K562 (cell line): ENCODE data around the gene ENTREP3. TPM values are rescaled to one million over a fixed set of nuclear protein-coding genes. Genes with fewer than 3 reads are reported as not detected.
A peak's percentile ranks its signal among the peaks of the same experiment; 100 is the strongest.

ENCODE experiments used
- HDGF ChIP-seq: fragments of 450-650 bp; IDR thresholded peaks from 2 replicates; pipeline ENCODE4 v1.6.1; 2016
- MAZ ChIP-seq, 2 experiments: fragments of 450-650 bp in 1 of 2; sonication (generic) in 1 of 2; formaldehyde crosslinking; IDR thresholded peaks in 1 of 2; conservative IDR thresholded peaks in 1 of 2; 2 replicates each; pipeline versions ENCODE4 v1.4.0 to v1.5.0; 2020; ENCODE audit warnings: mild to moderate bottlenecking in 1 of 2, missing genetic modification reagents in 1 of 2
- MTA1 ChIP-seq: fragments of 450-650 bp; IDR thresholded peaks from 2 replicates; pipeline ENCODE4 v1.6.1; 2017; ENCODE audit warnings: borderline replicate concordance
- MTF1 ChIP-seq: fragments of 250-450 bp; sonication (Bioruptor Pico); IDR thresholded peaks from 2 replicates; pipeline ENCODE4 v1.9.0; 2021; ENCODE audit warnings: moderate library complexity, mild to moderate bottlenecking, inconsistent platforms, borderline replicate concordance
- NFATC3 ChIP-seq: fragments of 450-650 bp; IDR thresholded peaks from 2 replicates; pipeline ENCODE4 v1.6.1; 2017; ENCODE audit warnings: mild to moderate bottlenecking
- PKNOX1 ChIP-seq: fragments of 450-650 bp; IDR thresholded peaks from 2 replicates; pipeline ENCODE4 v1.6.1; 2016
- PML ChIP-seq: IDR thresholded peaks from 2 replicates; pipeline ENCODE4 v1.6.1; 2012; ENCODE audit warnings: low read length, inconsistent platforms
- RBM39 ChIP-seq: fragments of 200-400 bp; formaldehyde crosslinking; optimal IDR thresholded peaks from 2 replicates; pipeline ENCODE3; 2018; ENCODE audit warnings: low read depth, low read length
- SIN3A ChIP-seq, 2 experiments: fragments of 150-350 bp in 1 of 2; IDR thresholded peaks; 2 replicates each; pipeline ENCODE4 v1.6.1; 2011 to 2016; ENCODE audit warnings: borderline replicate concordance in 2 of 2, low read depth in 2 of 2, low read length in 2 of 2, mild to moderate bottlenecking in 2 of 2, moderate library complexity in 2 of 2; ENCODE audit not compliant: control insufficient read depth in 1 of 2
- SMARCE1 ChIP-seq: fragments of 450-650 bp; IDR thresholded peaks from 2 replicates; pipeline ENCODE4 v1.7.1; 2016; ENCODE audit warnings: mild to moderate bottlenecking
- SRSF1 ChIP-seq: fragments of 200-400 bp; formaldehyde crosslinking; IDR thresholded peaks from 2 replicates; pipeline ENCODE4 v1.6.1; 2017; ENCODE audit warnings: mild to moderate bottlenecking, low read depth, low read length, moderate library complexity
- STAT5A ChIP-seq: IDR thresholded peaks from 2 replicates; pipeline ENCODE4 v1.6.1; 2012; ENCODE audit warnings: low read length, inconsistent platforms, borderline replicate concordance
- TAF15 ChIP-seq: fragments of 200-400 bp; formaldehyde crosslinking; IDR thresholded peaks from 2 replicates; pipeline ENCODE4 v1.6.1; 2017; ENCODE audit warnings: mild to moderate bottlenecking, low read depth, low read length, moderate library complexity
- TCFL5 ChIP-seq: fragments of 250-450 bp; sonication (Bioruptor Pico); conservative IDR thresholded peaks from 2 replicates; pipeline ENCODE4 v1.6.1; 2021; ENCODE audit warnings: mild to moderate bottlenecking, moderate library complexity, matching md5 sums
- WHSC1 ChIP-seq: IDR thresholded peaks from one replicate; pipeline ENCODE4 v1.6.1; 2012; ENCODE audit warnings: low read length, control low read depth, inconsistent platforms
- ZFX ChIP-seq: sonication (generic); formaldehyde crosslinking; IDR thresholded peaks from 2 replicates; pipeline ENCODE4 v1.8.0; 2022; ENCODE audit warnings: mild to moderate bottlenecking, missing genetic modification reagents, moderate library complexity
- ZKSCAN8 ChIP-seq: fragments of 200-800 bp; sonication (Bioruptor generic); IDR thresholded peaks from 2 replicates; pipeline ENCODE4 v1.6.1; 2016; ENCODE audit warnings: missing genetic modification characterization, missing compliant biosample characterization
- ZNF165 ChIP-seq: fragments of 250-450 bp; sonication (Bioruptor Pico); IDR thresholded peaks from 2 replicates; pipeline ENCODE4 v1.4.0; 2020; ENCODE audit warnings: borderline replicate concordance
- ZNF239 ChIP-seq: fragments of 250-450 bp; sonication (Bioruptor Pico); IDR thresholded peaks from 2 replicates; pipeline ENCODE4 v1.4.0; 2020; ENCODE audit warnings: mild to moderate bottlenecking
- ZNF263 ChIP-seq: sonication (generic); formaldehyde crosslinking; IDR thresholded peaks from 2 replicates; pipeline ENCODE4 v1.8.0; 2022; ENCODE audit warnings: mild to moderate bottlenecking, missing genetic modification reagents, borderline replicate concordance
- ZNF3 ChIP-seq: fragments of 250-450 bp; sonication (Bioruptor Pico); IDR thresholded peaks from 2 replicates; pipeline ENCODE4 v1.5.0; 2021; ENCODE audit warnings: mild to moderate bottlenecking, moderate library complexity
- ZNF561 ChIP-seq: fragments of 450-650 bp; formaldehyde crosslinking; conservative IDR thresholded peaks from 2 replicates; pipeline ENCODE4 v1.4.0; 2020; ENCODE audit warnings: mild to moderate bottlenecking, moderate library complexity
- ZSCAN29 ChIP-seq: fragments of 450-650 bp; IDR thresholded peaks from 2 replicates; pipeline ENCODE4 v1.6.1; 2017
- polyA plus RNA-seq, 8 experiments: library from polyadenylated mRNA; depleted of rRNA in 4 of 8; stranded (reverse) in 5 of 8; unstranded in 3 of 8; fragments of >200 nt; fragmentation: Nextera tagmentation in 2 of 8; fragmentation: Illumina TruSeq in 1 of 8; extraction: Ambion mirVana in 2 of 8; extraction: Trizol in 1 of 8; gene quantifications; 2 replicates each; pipeline versions ENCODE4 v1.2.1 to v1.2.3, GENCODE V29; 2011 to 2014; ENCODE audit warnings: inconsistent platforms in 1 of 8, missing spikeins in 1 of 8
- total RNA-seq, 7 experiments: library from RNA; depleted of rRNA in 6 of 7; stranded (reverse); fragments of >200 nt in 6 of 7; fragmentation: Illumina TruSeq in 2 of 7; extraction: Trizol in 2 of 7; gene quantifications; 2 replicates each; pipeline versions ENCODE4 v1.2.1 to v1.2.3, GENCODE V29; 2011 to 2021; ENCODE audit warnings: low replicate concordance in 1 of 7
- TF ChIP-seq, protein P1 (sequence below): fragments of 450-650 bp; formaldehyde crosslinking; IDR thresholded peaks from 2 replicates; pipeline ENCODE4 v1.4.0; 2022; ENCODE audit warnings: missing genetic modification characterization
- TF ChIP-seq, protein P2 (sequence below): sonication (generic); formaldehyde crosslinking; IDR thresholded peaks from 2 replicates; pipeline ENCODE4 v1.8.0; 2022; ENCODE audit warnings: mild to moderate bottlenecking, missing genetic modification reagents
- TF ChIP-seq, protein P3 (sequence below): sonication (generic); formaldehyde crosslinking; IDR thresholded peaks from 2 replicates; pipeline ENCODE4 v1.8.0; 2022; ENCODE audit warnings: mild to moderate bottlenecking, missing genetic modification reagents

Gene ENTREP3
- total and polyA plus RNA-seq, 9 of the 15 experiments (the other 6 are each of a cell fraction or from before 2014, with no cell fraction given): 1.9 to 41.8 (median 5.9) TPM

GRCh38 chr1:155227261-155228095, 27.8 kb downstream of the ENTREP3 start (continued):
- TF ChIP-seq, protein P1, sequence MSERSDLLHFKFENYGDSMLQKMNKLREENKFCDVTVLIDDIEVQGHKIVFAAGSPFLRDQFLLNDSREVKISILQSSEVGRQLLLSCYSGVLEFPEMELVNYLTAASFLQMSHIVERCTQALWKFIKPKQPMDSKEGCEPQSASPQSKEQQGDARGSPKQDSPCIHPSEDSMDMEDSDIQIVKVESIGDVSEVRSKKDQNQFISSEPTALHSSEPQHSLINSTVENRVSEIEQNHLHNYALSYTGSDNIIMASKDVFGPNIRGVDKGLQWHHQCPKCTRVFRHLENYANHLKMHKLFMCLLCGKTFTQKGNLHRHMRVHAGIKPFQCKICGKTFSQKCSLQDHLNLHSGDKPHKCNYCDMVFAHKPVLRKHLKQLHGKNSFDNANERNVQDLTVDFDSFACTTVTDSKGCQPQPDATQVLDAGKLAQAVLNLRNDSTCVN (CRISPR knock-in tag): no peak
- no peak for TF ChIP-seq TAF15
- no peak for TF ChIP-seq ZNF165 (CRISPR knock-in tag)
- TF ChIP-seq MAZ (CRISPR knock-in tag; conservative IDR thresholded peaks at IDR 0.05 in 1 of 2, IDR thresholded peaks at IDR 0.05 in 1 of 2): peak; percentile 35 to 84; a peak in 2 of 4 replicates
- TF ChIP-seq, protein P2, sequence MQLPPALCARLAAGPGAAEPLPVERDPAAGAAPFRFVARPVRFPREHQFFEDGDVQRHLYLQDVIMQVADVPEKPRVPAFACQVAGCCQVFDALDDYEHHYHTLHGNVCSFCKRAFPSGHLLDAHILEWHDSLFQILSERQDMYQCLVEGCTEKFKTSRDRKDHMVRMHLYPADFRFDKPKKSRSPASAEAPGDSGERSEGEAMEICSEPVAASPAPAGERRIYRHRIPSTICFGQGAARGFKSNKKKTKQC: no peak
- no peak for TF ChIP-seq SRSF1
- TF ChIP-seq MTA1: no peak; the same call in 1 of the 2 replicates
- no peak for TF ChIP-seq NFATC3
- TF ChIP-seq STAT5A: no peak
- peak; percentile 81 for TF ChIP-seq PML
- TF ChIP-seq ZNF561 (CRISPR knock-in tag): 0 out of 2 replicates have a peak, but pooled peaks have one; percentile 28
- no peak for TF ChIP-seq WHSC1
- TF ChIP-seq SMARCE1: no peak
- TF ChIP-seq PKNOX1: peak; percentile 99
- TF ChIP-seq ZFX (CRISPR knock-in tag): peak; percentile 58
- no peak for TF ChIP-seq RBM39
- no peak for TF ChIP-seq ZSCAN29
- TF ChIP-seq ZNF263: no peak
- TF ChIP-seq MTF1: no peak
- TF ChIP-seq HDGF: no peak
- 0 out of 4 replicates have a peak, but pooled peaks of 1 of the 2 experiments have one; percentile 43 for TF ChIP-seq SIN3A (IDR thresholded peaks at IDR 0.05; ENCODE audit: borderline replicate concordance in 2 of 2, control insufficient read depth in 1 of 2, low read depth in 2 of 2, low read length in 2 of 2)
- 0 out of 2 replicates have a peak, but pooled peaks have one; percentile 16 for TF ChIP-seq ZNF239 (CRISPR knock-in tag)
- TF ChIP-seq, protein P3, sequence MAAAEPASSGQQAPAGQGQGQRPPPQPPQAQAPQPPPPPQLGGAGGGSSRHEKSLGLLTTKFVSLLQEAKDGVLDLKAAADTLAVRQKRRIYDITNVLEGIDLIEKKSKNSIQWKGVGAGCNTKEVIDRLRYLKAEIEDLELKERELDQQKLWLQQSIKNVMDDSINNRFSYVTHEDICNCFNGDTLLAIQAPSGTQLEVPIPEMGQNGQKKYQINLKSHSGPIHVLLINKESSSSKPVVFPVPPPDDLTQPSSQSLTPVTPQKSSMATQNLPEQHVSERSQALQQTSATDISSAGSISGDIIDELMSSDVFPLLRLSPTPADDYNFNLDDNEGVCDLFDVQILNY (CRISPR knock-in tag): peak; percentile 92
- TF ChIP-seq ZNF3: no peak
- TF ChIP-seq TCFL5 (CRISPR knock-in tag): no peak
- no peak for TF ChIP-seq ZKSCAN8 (CRISPR knock-in tag)
